Right atrium auricular region (tissue), 2 donors: ENCODE measurements around the gene ZNF579. TPM values are rescaled to one million over a fixed set of nuclear protein-coding genes. Genes with fewer than 3 reads are reported as not detected.
"Not testable (repeated sequence)": the region's sequence is repeated elsewhere in the genome, so short reads cannot be mapped to it uniquely, and the experiment has no call there.

Experiments used
- DNase-seq: peaks from one replicate; pipeline ENCODE4 v3.0.0-alpha.2; 2019; ENCODE audit warnings: low spot score
- H3K27ac ChIP-seq, 2 donors: fragments of 200-600 bp; sonication (generic); 1 replicate in 1 of 2; 2 replicates in 1 of 2; pipeline ENCODE4 v1.5.1; 2016 to 2019
- H3K27me3 ChIP-seq, 2 donors: fragments of 200-600 bp; sonication (generic); one replicate each; pipeline versions ENCODE4 v1.5.1 to v1.6.0; 2017 to 2019
- H3K36me3 ChIP-seq: fragments of 200-600 bp; sonication (generic); one replicate; pipeline ENCODE4 v1.5.1; 2016
- H3K4me1 ChIP-seq, 2 donors: fragments of 200-600 bp; sonication (generic); one replicate each; pipeline versions ENCODE4 v1.5.1 to v1.6.0; 2017 to 2019
- H3K4me3 ChIP-seq, 2 donors: fragments of 200-600 bp; sonication (generic); 1 replicate in 1 of 2; 2 replicates in 1 of 2; pipeline ENCODE4 v1.5.1; 2017 to 2019; ENCODE audit warnings: mild to moderate bottlenecking in 1 of 2, moderate library complexity in 1 of 2
- H3K9me3 ChIP-seq, 2 donors: fragments of 200-600 bp; sonication (generic); one replicate each; pipeline ENCODE4 v1.5.1; 2019
- total RNA-seq, 2 donors: library from RNA; depleted of rRNA; stranded (reverse); fragments of >200 nt; gene quantifications; one replicate each; pipeline ENCODE4 v1.1.0, GENCODE V29; 2016
- TF ChIP-seq, protein P1 (sequence below), 2 donors: fragments of 200-600 bp; sonication (generic); IDR thresholded peaks; one replicate each; pipeline ENCODE4 v1.5.1; 2019; ENCODE audit warnings: antibody characterized with exemption in 2 of 2

ZNF579 gene
- total RNA-seq, 2 donors from 2014 or later: 6.2 to 6.4 TPM

DNA sequence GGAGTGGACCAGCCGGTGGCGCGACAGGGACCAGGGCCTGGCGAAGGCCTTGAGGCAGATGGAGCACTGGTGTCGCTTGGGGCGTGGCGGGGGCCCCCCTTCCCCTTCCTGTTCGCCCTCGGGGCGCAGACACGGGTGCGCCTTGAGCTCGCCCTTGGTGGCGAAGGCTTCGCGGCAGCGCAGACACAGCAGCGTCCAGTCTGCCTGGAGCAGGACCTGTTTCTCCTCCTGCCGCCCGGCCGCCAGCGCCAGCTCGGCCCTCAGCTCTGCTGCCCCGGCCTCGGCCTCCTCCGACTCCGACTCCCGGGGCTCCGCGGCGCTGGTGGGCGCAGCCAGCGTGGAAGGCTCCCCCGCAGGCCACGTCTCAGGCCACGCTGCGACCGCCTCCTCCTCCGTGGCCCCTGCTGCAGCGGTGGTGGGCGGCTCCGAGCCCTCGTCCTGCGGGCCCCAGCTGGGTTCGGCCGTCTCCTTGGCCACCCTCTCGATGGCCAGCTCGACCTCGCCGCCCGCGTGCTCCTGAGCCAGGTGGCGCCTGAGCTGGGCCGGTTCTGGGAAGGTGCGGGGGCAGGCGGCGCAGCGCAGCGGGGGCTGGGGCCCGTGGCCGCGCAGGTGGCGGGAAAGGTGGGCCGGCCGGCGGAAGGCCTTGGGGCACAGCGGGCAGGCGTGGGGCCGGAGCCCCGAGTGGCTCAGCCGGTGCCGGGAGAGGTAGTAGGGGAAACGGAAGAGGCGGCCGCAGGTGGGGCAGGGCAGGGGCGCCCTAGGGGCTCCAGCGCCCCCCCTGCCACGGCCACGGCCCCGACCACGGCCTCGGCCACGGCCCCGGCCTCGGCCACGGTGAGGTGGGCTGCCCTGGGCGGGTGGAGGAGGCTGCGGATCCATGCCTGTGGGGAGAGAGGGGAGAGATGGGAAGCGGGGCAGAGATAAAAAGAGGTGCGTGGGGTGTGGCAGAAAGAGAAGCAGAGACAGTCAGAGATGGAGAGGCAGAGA is 1.6 kb downstream of the ZNF579 start:
- no peaks in the 10 kb centered on the region for H3K9me3 ChIP-seq
- peaks cover 10% of the 10 kb centered on the region for H3K36me3 ChIP-seq
- peaks cover 0 to 12% of the 10 kb centered on the region in 2 donors for H3K4me1 ChIP-seq
- H3K27me3 ChIP-seq: no peaks in the 10 kb centered on the region
- H3K4me3 ChIP-seq: peak overlapping the region; percentile 83 to 96
- TF ChIP-seq, protein P1, sequence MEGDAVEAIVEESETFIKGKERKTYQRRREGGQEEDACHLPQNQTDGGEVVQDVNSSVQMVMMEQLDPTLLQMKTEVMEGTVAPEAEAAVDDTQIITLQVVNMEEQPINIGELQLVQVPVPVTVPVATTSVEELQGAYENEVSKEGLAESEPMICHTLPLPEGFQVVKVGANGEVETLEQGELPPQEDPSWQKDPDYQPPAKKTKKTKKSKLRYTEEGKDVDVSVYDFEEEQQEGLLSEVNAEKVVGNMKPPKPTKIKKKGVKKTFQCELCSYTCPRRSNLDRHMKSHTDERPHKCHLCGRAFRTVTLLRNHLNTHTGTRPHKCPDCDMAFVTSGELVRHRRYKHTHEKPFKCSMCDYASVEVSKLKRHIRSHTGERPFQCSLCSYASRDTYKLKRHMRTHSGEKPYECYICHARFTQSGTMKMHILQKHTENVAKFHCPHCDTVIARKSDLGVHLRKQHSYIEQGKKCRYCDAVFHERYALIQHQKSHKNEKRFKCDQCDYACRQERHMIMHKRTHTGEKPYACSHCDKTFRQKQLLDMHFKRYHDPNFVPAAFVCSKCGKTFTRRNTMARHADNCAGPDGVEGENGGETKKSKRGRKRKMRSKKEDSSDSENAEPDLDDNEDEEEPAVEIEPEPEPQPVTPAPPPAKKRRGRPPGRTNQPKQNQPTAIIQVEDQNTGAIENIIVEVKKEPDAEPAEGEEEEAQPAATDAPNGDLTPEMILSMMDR (IDR thresholded peaks at IDR 0.05): no peak
- H3K27ac ChIP-seq: peak overlapping the region in 1 of 2 donors; percentile 97
- no peak for DNase-seq

DNA sequence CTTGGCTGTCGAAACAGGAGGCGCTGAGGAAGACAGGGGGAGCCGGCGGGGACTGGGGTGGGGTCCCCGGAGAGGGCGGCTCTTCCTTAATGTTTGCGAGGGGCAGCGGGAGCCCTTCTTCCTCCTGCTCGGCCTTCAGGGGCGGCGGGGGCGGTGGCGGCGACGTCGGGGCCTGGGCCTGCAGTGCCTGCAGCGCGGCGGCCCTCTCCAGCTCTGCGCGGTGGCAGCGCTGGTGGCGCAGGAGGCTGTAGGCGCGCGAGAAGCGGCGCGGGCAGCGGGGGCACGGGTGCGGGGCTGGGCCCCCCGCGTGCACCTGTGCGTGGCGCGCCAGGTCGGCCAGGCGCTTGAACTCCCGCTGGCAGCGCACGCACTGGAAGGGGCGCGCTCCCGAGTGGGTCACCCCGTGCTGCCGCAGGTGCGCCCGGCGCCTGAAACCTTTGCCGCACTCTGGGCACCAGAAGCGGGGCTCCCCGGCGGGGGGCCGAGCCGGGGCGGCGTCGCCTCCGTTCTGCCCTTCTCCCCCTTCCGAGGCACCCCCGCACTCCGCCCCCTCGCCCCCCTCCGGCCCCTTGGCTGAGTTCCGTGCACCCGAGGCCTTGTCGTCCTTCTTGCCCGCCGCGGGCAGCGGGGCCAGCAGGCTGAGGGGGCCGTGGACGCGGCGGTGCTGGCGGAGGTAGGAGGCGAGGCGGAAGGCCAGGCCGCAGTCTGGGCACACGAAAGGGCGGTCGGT is 2.5 kb downstream of the ZNF579 start:
- Histone ChIP-seq H3K4me1 (peaks cover 0 to 12% of the 10 kb centered on the region in 2 donors), H3K27me3 (no peaks in the 10 kb centered on the region), H3K9me3 (no peaks in the 10 kb centered on the region), H3K36me3 (peaks cover 10% of the 10 kb centered on the region), H3K27ac (no peak overlapping the region), H3K4me3 (no peak overlapping the region)
- TF ChIP-seq, protein P1 (IDR thresholded peaks at IDR 0.05): no peak
- DNase-seq: no peak

DNA sequence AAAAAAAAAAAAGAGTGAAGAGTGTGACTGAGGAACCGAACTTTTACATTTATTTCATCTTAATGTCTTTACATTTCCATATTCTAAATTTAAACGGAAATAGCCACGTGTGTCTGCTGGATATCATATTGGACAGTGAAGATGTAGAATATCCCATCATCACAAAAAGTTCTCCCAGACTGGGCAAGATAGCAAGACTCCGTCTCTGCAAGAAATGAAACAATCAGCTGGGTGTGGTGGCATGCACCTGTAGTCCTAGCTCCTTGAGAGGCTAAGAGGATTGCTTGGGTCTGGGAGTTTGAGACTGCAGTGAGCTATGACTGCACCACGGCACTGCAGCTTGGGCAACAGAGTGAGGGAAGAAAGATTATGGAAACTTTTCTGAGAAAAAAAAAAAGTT is 3.9 kb downstream of the ZNF579 start:
- Histone ChIP-seq H3K27ac (no peak overlapping the region), H3K27me3 (no peaks in the 10 kb centered on the region), H3K36me3 (peaks cover 10% of the 10 kb centered on the region), H3K4me3 (no peak overlapping the region), H3K9me3 (no peaks in the 10 kb centered on the region), H3K4me1 (peaks cover 0 to 8% of the 10 kb centered on the region in 2 donors)
- DNase-seq: no peak
- TF ChIP-seq, protein P1 (IDR thresholded peaks at IDR 0.05): no peak

DNA sequence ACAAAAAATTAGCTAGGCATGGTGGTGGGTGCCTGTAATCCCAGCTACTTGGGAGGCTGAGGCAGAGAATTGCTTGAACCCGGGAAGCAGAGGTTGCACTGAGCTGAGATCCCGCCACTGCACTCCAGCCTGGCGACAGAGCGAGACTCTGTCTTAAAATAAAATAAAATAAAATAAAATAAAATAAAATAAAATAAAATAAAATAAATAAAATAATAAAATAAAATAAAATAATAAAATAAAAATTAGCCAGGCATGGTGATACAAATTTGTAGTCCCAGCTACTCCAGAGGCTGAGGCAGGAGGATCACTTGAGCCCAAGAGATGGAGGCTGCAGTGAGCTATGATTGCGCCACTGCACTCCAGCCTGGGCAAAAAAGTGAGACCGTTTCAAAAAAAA is 6.7 kb downstream of the ZNF579 start:
- DNase-seq, H3K4me3 ChIP-seq, H3K4me1 ChIP-seq, H3K27me3 ChIP-seq, H3K27ac ChIP-seq, H3K9me3 ChIP-seq: not testable (repeated sequence)
- peaks cover 10% of the 10 kb centered on the region for H3K36me3 ChIP-seq

- H3K9me3 ChIP-seq, H3K27me3 ChIP-seq, DNase-seq, H3K27ac ChIP-seq, H3K4me1 ChIP-seq, H3K36me3 ChIP-seq, H3K4me3 ChIP-seq: not testable (repeated sequence)
Observed at GRCh38 chr19:55569477-55569876, 11.2 kb downstream of the ZNF579 start.

DNA sequence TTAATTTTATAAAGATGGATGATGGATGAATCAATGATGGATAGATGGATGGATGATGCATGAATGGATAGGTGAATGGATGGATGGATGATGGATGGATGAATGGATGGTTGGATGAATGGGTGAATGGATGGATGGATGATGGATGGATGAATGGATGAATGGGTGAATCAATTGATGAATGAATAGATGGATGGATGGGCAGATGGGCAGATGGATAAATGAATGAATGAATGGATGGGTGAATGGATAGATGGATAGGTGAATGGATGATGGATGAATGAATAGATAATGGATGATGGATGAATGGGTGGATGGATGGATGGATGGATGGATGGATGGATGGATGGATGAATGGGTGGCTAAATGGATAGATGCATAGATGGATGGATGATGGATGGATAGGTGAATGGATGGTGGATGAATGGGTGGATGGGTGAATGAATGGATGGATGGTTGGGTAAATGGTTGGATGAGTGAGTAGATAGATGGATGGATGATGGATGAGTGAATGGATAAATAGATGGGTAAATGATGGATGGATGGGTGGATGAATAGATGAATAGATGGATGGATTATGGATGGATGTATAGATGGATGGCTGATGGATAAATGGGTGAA is 12.8 kb downstream of the ZNF579 start:
- TF ChIP-seq, protein P1 (IDR thresholded peaks at IDR 0.05): no peak
- Histone ChIP-seq H3K36me3 (no peaks in the 10 kb centered on the region), H3K27ac (no peak overlapping the region), H3K27me3 (no peaks in the 10 kb centered on the region), H3K9me3 (no peaks in the 10 kb centered on the region), H3K4me3 (no peak overlapping the region), H3K4me1 (no peaks in the 10 kb centered on the region)
- DNase-seq: no peak
